Left lung (tissue), 10 donors: ENCODE data around the gene GALNT13. TPM values are rescaled to one million over a fixed set of nuclear protein-coding genes. Genes with fewer than 3 reads are reported as not detected.

ENCODE experiments used
- ATAC-seq: fragments of 200-7000 bp; cut with Tn5 transposase; one replicate; pipeline ENCODE4 v1.9.1; 2020; ENCODE audit warnings: moderate library complexity
- DNase-seq, 4 donors: peaks; one replicate each; pipeline ENCODE4 v3.0.0-alpha.2; 2013 to 2020
- H3K27ac ChIP-seq, 2 donors: fragments of 200-600 bp; sonication (generic) in 1 of 2; one replicate each; pipeline versions ENCODE4 v1.5.0 to v1.8.0; 2020 to 2021
- H3K27me3 ChIP-seq, 2 donors: fragments of 200-600 bp; sonication (generic) in 1 of 2; one replicate each; pipeline versions ENCODE4 v1.5.0 to v1.8.0; 2020 to 2021
- H3K36me3 ChIP-seq, 2 donors: fragments of 200-600 bp; sonication (generic) in 1 of 2; one replicate each; pipeline versions ENCODE4 v1.5.0 to v1.8.0; 2020 to 2021
- H3K4me1 ChIP-seq, 2 donors: fragments of 200-600 bp; one replicate each; pipeline ENCODE4 v1.8.0; 2021
- H3K4me3 ChIP-seq, 2 donors: fragments of 200-600 bp; sonication (generic) in 1 of 2; one replicate each; pipeline versions ENCODE4 v1.5.0 to v1.8.0; 2020 to 2021; ENCODE audit warnings: mild to moderate bottlenecking in 1 of 2
- H3K9me3 ChIP-seq, 2 donors: fragments of 200-600 bp; sonication (generic) in 1 of 2; one replicate each; pipeline versions ENCODE4 v1.5.0 to v1.8.0; 2020 to 2021
- intact Hi-C, 2 donors: fragments of 100-400 bp; cut with DNase I; formaldehyde crosslinking; loops; one replicate each; pipeline versions ENCODE4 v1.11.2 to v1.14.2; 2022
- polyA plus RNA-seq, 6 donors: library from polyadenylated mRNA; unstranded; fragments of 120-200 nt; gene quantifications; one replicate each; pipeline ENCODE4 v1.2.1, GENCODE V29; 2013; ENCODE audit not compliant: insufficient read length in 6 of 6
- total RNA-seq, 2 donors: library from RNA; stranded (reverse); fragmentation: NEBNext Ultra II Directional; extraction: Animal tissue kit (Norgen Biotek cat#: 25700); gene quantifications; one replicate each; pipeline ENCODE4 v1.2.1, GENCODE V29; 2021
- TF ChIP-seq, protein P1 (sequence below), 2 donors: fragments of 200-600 bp; sonication (generic) in 1 of 2; IDR thresholded peaks; one replicate each; pipeline versions ENCODE4 v1.5.0 to v1.8.0; 2021; ENCODE audit warnings: antibody characterized with exemption in 2 of 2
- donor health status: DM: no; HTN: yes; CAD: no.
- donor health status: DM: no; HTN: no; CAD: no.

Gene GALNT13
- total and polyA plus RNA-seq, 8 donors: 1.1 to 26.4 (median 5.9) TPM

DNA sequence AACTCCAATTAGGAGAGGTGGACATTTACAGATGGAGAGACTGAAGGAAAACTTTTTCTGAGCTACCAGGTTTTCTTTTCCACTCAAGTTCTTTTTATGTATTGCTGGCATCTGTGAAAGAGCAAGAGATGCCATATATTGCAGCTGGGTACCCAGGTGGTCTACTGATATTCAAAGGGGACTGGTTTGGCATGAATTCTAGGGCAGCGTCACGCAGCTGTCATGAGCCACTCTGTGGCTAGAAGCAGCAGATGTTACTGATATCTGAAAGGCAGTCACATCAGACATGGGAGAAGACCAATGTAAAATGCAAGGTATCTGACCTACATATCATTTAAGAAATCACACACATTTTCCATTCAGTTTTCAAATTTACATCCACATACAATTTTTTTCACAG lies 408.8 kb downstream of the GALNT13 start:
- intact Hi-C loops: no loop called here
- no peak for ATAC-seq
- TF ChIP-seq, protein P1, sequence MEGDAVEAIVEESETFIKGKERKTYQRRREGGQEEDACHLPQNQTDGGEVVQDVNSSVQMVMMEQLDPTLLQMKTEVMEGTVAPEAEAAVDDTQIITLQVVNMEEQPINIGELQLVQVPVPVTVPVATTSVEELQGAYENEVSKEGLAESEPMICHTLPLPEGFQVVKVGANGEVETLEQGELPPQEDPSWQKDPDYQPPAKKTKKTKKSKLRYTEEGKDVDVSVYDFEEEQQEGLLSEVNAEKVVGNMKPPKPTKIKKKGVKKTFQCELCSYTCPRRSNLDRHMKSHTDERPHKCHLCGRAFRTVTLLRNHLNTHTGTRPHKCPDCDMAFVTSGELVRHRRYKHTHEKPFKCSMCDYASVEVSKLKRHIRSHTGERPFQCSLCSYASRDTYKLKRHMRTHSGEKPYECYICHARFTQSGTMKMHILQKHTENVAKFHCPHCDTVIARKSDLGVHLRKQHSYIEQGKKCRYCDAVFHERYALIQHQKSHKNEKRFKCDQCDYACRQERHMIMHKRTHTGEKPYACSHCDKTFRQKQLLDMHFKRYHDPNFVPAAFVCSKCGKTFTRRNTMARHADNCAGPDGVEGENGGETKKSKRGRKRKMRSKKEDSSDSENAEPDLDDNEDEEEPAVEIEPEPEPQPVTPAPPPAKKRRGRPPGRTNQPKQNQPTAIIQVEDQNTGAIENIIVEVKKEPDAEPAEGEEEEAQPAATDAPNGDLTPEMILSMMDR (IDR thresholded peaks at IDR 0.05): no peak

DNA sequence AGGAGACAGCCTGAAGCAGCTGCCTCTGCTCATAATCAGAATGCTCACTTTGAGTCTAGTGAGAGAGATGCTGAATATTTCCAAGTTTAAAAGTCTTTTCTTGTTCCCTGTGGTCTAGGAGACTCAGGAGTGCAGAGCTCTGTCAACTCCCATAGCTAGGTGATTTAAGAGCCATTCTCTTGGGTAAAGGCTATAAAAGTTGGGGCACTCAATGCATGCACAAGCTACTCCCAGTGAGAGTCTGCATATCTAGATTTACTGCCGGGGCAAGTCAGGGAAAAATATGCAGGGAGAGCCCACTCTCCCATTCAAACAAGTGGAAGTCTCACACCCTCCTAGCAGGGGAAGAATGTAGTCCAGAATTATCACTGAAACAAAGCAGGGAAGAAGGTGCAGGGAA lies 418.1 kb downstream of the GALNT13 start:
- DNase-seq: no peak
- H3K4me3 ChIP-seq: no peak overlapping the region
- no peak for ATAC-seq
- no peaks in the 10 kb centered on the region for H3K4me1 ChIP-seq
- peaks cover 0 to 29% of the 10 kb centered on the region in 2 donors for H3K9me3 ChIP-seq
- no peaks in the 10 kb centered on the region for H3K36me3 ChIP-seq
- intact Hi-C loops: no loop called here
- no peak overlapping the region for H3K27ac ChIP-seq
- TF ChIP-seq, protein P1 (IDR thresholded peaks at IDR 0.05): no peak
- no peaks in the 10 kb centered on the region for H3K27me3 ChIP-seq

More for the DNA sequence above, 408.8 kb downstream of the GALNT13 start:
- no peak for DNase-seq
- no peaks in the 10 kb centered on the region for H3K4me1 ChIP-seq
- no peaks in the 10 kb centered on the region for H3K36me3 ChIP-seq
- peaks cover 0 to 7% of the 10 kb centered on the region in 2 donors for H3K9me3 ChIP-seq
- no peak overlapping the region for H3K27ac ChIP-seq
- H3K4me3 ChIP-seq: no peak overlapping the region
- no peaks in the 10 kb centered on the region for H3K27me3 ChIP-seq

DNA sequence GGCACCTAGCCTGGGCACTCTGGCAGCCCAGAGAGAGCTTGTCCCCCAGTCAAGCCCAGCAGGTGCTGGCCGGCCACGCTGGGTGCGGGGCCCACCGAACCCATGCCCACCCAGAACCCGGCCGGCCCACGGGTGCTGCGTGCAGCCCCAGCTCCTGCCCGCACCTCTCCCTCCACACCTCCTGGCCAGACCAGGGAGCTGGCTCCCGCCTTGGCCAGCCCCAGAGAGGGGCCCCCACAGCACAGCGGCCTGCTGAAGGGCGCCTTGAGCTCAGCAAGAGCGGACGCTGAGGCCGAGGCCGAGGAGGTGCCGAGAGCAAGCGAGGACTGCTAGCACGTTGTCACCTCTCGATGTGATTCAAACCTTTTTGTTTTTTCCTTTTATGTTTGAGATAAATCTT lies 419.8 kb downstream of the GALNT13 start:
- ATAC-seq (no peak), DNase-seq (peak in 1 of 4 donors; percentile 70)
- Histone ChIP-seq H3K4me1 (no peaks in the 10 kb centered on the region), H3K36me3 (no peaks in the 10 kb centered on the region), H3K27me3 (no peaks in the 10 kb centered on the region), H3K4me3 (no peak overlapping the region), H3K27ac (no peak overlapping the region), H3K9me3 (peaks cover 0 to 29% of the 10 kb centered on the region in 2 donors)
- intact Hi-C loops: no loop called here
- TF ChIP-seq, protein P1 (IDR thresholded peaks at IDR 0.05): no peak

DNA sequence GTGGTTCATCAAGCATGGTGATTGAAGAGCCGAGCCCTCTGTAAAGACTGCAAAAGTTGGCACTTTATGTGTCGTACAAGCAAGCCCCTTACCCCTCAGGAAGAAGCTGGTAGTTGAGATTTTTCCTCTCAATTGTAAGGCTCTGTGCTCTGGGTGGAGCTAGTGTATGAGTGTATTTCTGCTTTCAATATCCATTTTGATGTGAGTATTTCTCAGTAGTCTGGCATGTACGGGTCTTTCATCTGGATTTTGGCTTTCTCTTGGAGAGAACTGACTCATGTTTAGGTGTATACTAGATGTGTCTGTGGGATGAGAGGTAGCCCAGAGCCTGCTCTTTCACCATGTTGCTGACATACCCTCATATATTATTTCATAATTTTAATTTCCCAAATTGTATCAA lies 420.2 kb downstream of the GALNT13 start:
- no peak for DNase-seq
- Histone ChIP-seq H3K4me1 (no peaks in the 10 kb centered on the region), H3K9me3 (peaks cover 0 to 26% of the 10 kb centered on the region in 2 donors), H3K4me3 (no peak overlapping the region), H3K27ac (no peak overlapping the region), H3K36me3 (no peaks in the 10 kb centered on the region), H3K27me3 (no peaks in the 10 kb centered on the region)
- intact Hi-C loops: no loop called here
- no peak for ATAC-seq
- TF ChIP-seq, protein P1 (IDR thresholded peaks at IDR 0.05): no peak

DNA sequence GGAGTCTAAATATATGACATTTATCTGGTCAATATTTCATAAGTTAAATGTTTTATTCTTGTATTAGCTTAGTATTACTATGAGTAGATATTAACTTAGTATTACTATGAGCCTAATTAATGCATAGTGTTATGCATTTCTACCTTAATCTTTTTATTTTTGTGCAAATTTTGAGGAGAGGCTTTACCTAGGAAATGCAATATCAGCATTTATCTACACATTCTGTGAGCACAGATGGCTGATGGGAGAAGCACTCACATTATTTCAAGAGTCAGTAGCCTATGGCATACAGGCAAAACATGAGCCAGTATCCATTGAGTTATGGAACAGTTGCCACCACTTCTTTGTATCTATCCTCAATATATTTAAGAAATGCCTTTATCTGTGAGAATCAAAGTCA lies 422.1 kb downstream of the GALNT13 start:
- TF ChIP-seq, protein P1 (IDR thresholded peaks at IDR 0.05): no peak
- peaks cover 0 to 22% of the 10 kb centered on the region in 2 donors for H3K9me3 ChIP-seq
- no peaks in the 10 kb centered on the region for H3K4me1 ChIP-seq
- ATAC-seq (no peak), DNase-seq (no peak)
- H3K4me3 ChIP-seq: no peak overlapping the region
- H3K27ac ChIP-seq: no peak overlapping the region
- intact Hi-C loops: no loop called here
- H3K27me3 ChIP-seq: no peaks in the 10 kb centered on the region
- no peaks in the 10 kb centered on the region for H3K36me3 ChIP-seq
